ENCODE results near the gene AMH. TPM values are rescaled to one million over a fixed set of nuclear protein-coding genes. Genes with fewer than 3 reads are reported as not detected.
A peak's percentile ranks its signal among the peaks of the same experiment; 100 is the strongest.

Gene AMH
- total RNA-seq, 4 donors from 2014 or later = 0.59 to 5.4 (median 2.1) TPM; not detected in 1

GRCh38 chr19:2294687-2295335 lies 45.7 kb downstream of the AMH start:
- H3K27ac ChIP-seq = no peak overlapping the region
- H3K4me3 ChIP-seq = no peak overlapping the region
- WGBS, 2 donors = 19 to 35% methylated on average over 25 of the region's 26 CpGs
- no peak for DNase-seq (ENCODE audit: low spot score in 2 of 2)
- peaks cover 0 to 36% (median 13%) of the 10 kb centered on the region in 4 donors for H3K4me1 ChIP-seq
- no peaks in the 10 kb centered on the region for H3K36me3 ChIP-seq
- peaks cover 0 to 44% of the 10 kb centered on the region in 2 donors for H3K27me3 ChIP-seq
- TF ChIP-seq CTCF (IDR thresholded peaks at IDR 0.05) (no peak), EP300 (IDR thresholded peaks at IDR 0.05) (peak in 1 of 2 donors; percentile 18)
- H3K9me3 ChIP-seq = no peaks in the 10 kb centered on the region

- Histone ChIP-seq H3K27ac (no peak overlapping the region), H3K36me3 (no peaks in the 10 kb centered on the region), H3K9me3 (no peaks in the 10 kb centered on the region), H3K4me3 (no peak overlapping the region), H3K27me3 (peaks cover 0 to 40% of the 10 kb centered on the region in 2 donors), H3K4me1 (peaks cover 0 to 23% (median 5%) of the 10 kb centered on the region in 4 donors)
- WGBS, 2 donors = 88 to 90% methylated on average over 16 of the region's 16 CpGs
- DNase-seq (ENCODE audit: low spot score in 2 of 2) = no peak
- TF ChIP-seq POLR2A (IDR thresholded peaks at IDR 0.05) (no peak), CTCF (IDR thresholded peaks at IDR 0.05) (no peak), EP300 (IDR thresholded peaks at IDR 0.05) (no peak)
Measured at GRCh38 chr19:2296141-2296540, 47.0 kb downstream of the AMH start.

DNA sequence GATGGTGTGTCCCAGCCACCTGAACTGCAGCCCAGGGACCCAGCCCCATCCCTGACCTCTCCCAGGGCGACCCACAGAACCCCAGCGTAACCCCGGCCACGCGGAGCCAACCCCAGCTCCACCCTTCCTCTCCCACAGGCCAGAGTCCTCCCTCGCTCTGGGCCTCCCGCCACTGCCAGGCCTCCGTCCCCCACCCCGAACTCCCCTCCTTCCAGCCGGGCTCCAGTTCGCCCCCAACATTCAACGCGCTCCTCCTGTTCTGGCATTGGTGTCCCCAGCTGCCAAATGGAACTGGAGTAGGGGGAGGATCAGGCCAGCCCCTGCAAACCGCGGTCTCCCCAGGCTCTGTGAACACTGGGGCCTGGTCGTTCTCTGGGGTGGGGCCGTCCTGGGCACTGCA lies 51.4 kb downstream of the AMH start:
- Histone ChIP-seq H3K4me1 (peaks cover 0 to 11% (median 6%) of the 10 kb centered on the region in 4 donors), H3K9me3 (no peaks in the 10 kb centered on the region), H3K27ac (no peak overlapping the region), H3K27me3 (peaks cover 0 to 42% of the 10 kb centered on the region in 2 donors), H3K4me3 (no peak overlapping the region), H3K36me3 (no peaks in the 10 kb centered on the region)
- no peak for DNase-seq (ENCODE audit: low spot score in 2 of 2)
- TF ChIP-seq CTCF (IDR thresholded peaks at IDR 0.05) (no peak), EP300 (IDR thresholded peaks at IDR 0.05) (no peak), POLR2A (IDR thresholded peaks at IDR 0.05) (no peak)
- 72 to 75% methylated on average over 17 of the region's 17 CpGs for WGBS, 2 donors

Small RNAs within 50 kb of the gene (small RNA-seq; reads per million reads assigned to genes)
- not detected for gene MIR1227

Other genes with a start within 250 kb of the AMH start
- 10 to 100 TPM; 54.0 to 94.5 (median 73.5) TPM for gene BTBD2, start 233.6 kb upstream of the AMH start, total RNA-seq
- 100 to 1,000 TPM; 126 to 265 (median 152) TPM for gene MKNK2, start 198.1 kb upstream of the AMH start, total RNA-seq
- 10 to 100 TPM; 31.7 to 70.8 (median 35.2) TPM for gene MOB3A, start 153.0 kb upstream of the AMH start, total RNA-seq
- 10 to 100 TPM; 28.6 to 46.3 (median 33.2) TPM for gene IZUMO4, start 152.4 kb upstream of the AMH start, total RNA-seq
- 100 to 1,000 TPM in 1 of 4 donors, 10 to 100 TPM in 3; 75.2 to 127 (median 83.3) TPM for gene AP3D1, start 97.8 kb upstream of the AMH start, total RNA-seq
- gene DOT1L, start 85.4 kb upstream of the AMH start, total RNA-seq = 10 to 100 TPM; 13.8 to 59.4 (median 18.1) TPM
- 10 to 100 TPM; 37.3 to 67.5 (median 51.2) TPM for gene PLEKHJ1, start 13.0 kb upstream of the AMH start, total RNA-seq
- gene SF3A2, start 12.5 kb upstream of the AMH start, total RNA-seq = 10 to 100 TPM; 21.4 to 84.0 (median 51.8) TPM
- gene JSRP1, start 7.1 kb downstream of the AMH start, total RNA-seq = not detected
- 1 to 10 TPM in 2 of 4 donors, under 1 TPM in 2; 0.42 to 4.2 (median 2.2) TPM for gene PEAK3, start 32.9 kb downstream of the AMH start, total RNA-seq
- under 1 TPM in 1 of 4 donors, not detected in 3; 0.39 TPM for gene LINGO3, start 58.8 kb downstream of the AMH start, total RNA-seq
- 100 to 1,000 TPM in 2 of 4 donors, 10 to 100 TPM in 2; 54.1 to 167 (median 87.7) TPM for gene LSM7, start 79.3 kb downstream of the AMH start, total RNA-seq
- 10 to 100 TPM; 51.1 to 97.2 (median 77.7) TPM for gene SPPL2B, start 79.4 kb downstream of the AMH start, total RNA-seq
- gene TMPRSS9, start 110.9 kb downstream of the AMH start, total RNA-seq = not detected
- gene TIMM13, start 178.3 kb downstream of the AMH start, total RNA-seq = 10 to 100 TPM; 28.8 to 48.9 (median 32.3) TPM
- gene LMNB2, start 207.6 kb downstream of the AMH start, total RNA-seq = 10 to 100 TPM; 15.3 to 53.1 (median 25.9) TPM
- gene GADD45B, start 226.8 kb downstream of the AMH start, total RNA-seq = 100 to 1,000 TPM; 230 to 440 (median 337) TPM

Data from tibial nerve (tissue), 4 donors.